Mesothelial cell of epicardium (in vitro differentiated cells): Measurements from ENCODE around the gene DENND4C. TPM values are rescaled to one million over a fixed set of nuclear protein-coding genes. Genes with fewer than 3 reads are reported as not detected.
"Not testable (repeated sequence)": the region's sequence is repeated elsewhere in the genome, so short reads cannot be mapped to it uniquely, and the experiment has no call there.

Experiments
- DNase-seq, 2 experiments: peaks; one replicate each; pipeline ENCODE4 v3.0.0; 2021; ENCODE audit warnings: low spot score in 2 of 2; ENCODE audit not compliant: unreplicated experiment in 2 of 2
- H3K27ac Mint-ChIP-seq: 2 replicates; pipeline ENCODE4 v1.8.0; 2021; ENCODE audit warnings: mixed read lengths
- H3K27me3 Mint-ChIP-seq: 2 replicates; pipeline ENCODE4 v1.8.0; 2021; ENCODE audit warnings: low read depth, mixed read lengths
- H3K36me3 Mint-ChIP-seq: 2 replicates; pipeline ENCODE4 v1.8.0; 2021; ENCODE audit warnings: mixed read lengths
- H3K4me1 Mint-ChIP-seq: 2 replicates; pipeline ENCODE4 v1.8.0; 2021; ENCODE audit warnings: mixed read lengths
- H3K4me3 Mint-ChIP-seq: 2 replicates; pipeline ENCODE4 v1.8.0; 2021; ENCODE audit warnings: mild to moderate bottlenecking, moderate library complexity, mixed read lengths
- H3K9me3 Mint-ChIP-seq: 2 replicates; pipeline ENCODE4 v1.8.0; 2021; ENCODE audit warnings: mixed read lengths
- total RNA-seq: library from RNA; stranded (reverse); gene quantifications from 3 replicates; pipeline ENCODE4 v1.2.1, GENCODE V29; 2021
- TF ChIP-seq, protein P1 (sequence below): fragments of 200-600 bp; sonication (generic); IDR thresholded peaks from one replicate; pipeline ENCODE4 v1.5.0; 2021; ENCODE audit warnings: antibody characterized with exemption; ENCODE audit not compliant: unreplicated experiment

DENND4C gene
- total RNA-seq, 1 donor from 2014 or later = 73.9 TPM

DNA sequence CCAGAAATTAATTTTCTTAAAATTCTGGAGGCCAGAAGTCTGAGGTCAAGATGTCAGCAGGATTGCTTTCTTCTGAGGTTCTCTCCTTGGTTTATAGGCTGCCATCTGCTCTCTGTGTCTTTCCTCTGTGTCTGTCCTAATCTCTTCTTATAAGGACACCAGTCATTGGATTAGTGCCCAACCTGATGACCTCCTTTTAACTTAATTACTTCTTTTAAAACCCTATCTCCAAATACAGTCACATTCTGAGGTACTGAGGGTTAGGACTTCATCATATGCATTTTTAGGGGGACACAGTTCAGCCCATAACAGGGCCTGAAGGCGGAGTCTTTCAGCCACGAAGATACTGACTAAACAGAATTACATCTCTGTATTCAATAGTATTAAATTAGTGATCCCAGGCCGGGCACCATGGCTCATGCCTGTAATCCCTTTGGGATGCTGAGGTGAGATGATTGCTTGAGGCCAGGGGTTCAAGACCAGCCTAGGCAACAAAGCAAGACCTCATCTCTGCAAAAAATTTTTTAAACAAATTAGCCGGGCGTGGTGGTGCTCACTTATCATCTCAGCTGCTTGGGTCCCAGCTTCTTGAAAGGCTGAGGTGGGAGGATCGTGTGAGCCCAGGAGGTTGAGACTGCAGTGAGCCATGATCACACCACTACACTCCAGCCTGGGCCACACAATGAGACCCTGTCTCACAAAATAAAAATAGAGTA lies 155.5 kb downstream of the DENND4C start:
- Mint-ChIP-seq H3K36me3 (no peaks in the 10 kb centered on the region), H3K4me3 (no peak overlapping the region), H3K9me3 (peaks cover 6% of the 10 kb centered on the region), H3K27ac (no peak overlapping the region), H3K27me3 (no peaks in the 10 kb centered on the region), H3K4me1 (peaks cover 13% of the 10 kb centered on the region)
- no peak for DNase-seq
- TF ChIP-seq, protein P1, sequence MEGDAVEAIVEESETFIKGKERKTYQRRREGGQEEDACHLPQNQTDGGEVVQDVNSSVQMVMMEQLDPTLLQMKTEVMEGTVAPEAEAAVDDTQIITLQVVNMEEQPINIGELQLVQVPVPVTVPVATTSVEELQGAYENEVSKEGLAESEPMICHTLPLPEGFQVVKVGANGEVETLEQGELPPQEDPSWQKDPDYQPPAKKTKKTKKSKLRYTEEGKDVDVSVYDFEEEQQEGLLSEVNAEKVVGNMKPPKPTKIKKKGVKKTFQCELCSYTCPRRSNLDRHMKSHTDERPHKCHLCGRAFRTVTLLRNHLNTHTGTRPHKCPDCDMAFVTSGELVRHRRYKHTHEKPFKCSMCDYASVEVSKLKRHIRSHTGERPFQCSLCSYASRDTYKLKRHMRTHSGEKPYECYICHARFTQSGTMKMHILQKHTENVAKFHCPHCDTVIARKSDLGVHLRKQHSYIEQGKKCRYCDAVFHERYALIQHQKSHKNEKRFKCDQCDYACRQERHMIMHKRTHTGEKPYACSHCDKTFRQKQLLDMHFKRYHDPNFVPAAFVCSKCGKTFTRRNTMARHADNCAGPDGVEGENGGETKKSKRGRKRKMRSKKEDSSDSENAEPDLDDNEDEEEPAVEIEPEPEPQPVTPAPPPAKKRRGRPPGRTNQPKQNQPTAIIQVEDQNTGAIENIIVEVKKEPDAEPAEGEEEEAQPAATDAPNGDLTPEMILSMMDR = no peak

DNA sequence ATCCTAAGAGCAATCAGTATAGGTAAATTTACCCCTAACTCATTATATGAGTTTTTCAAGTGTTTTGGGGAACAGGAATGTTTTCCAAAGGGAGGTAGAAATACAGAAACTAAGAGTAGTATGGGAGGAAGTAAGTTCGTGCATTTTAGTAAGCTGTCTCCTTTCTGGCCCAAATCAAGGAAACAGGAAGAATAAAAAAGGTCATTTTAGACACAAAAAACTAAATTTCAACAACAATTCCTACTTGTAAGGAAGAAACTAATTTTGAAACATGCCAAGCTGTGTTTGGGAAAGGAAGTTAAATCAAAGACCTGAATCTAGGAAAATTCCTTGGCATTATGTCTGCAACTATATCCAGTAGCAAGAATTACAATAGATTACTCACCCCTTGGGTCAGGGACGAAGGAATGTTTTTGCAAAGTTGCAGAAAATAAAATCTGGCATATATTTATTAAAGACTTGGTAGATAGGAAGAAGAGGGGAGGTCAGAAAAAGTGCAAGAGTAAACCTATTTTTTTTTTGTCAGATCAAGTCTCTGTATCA lies 156.1 kb downstream of the DENND4C start:
- no peak overlapping the region for H3K4me3 Mint-ChIP-seq
- H3K27ac Mint-ChIP-seq = no peak overlapping the region
- H3K9me3 Mint-ChIP-seq = peaks cover 6% of the 10 kb centered on the region
- H3K27me3 Mint-ChIP-seq = no peaks in the 10 kb centered on the region
- peaks cover 9% of the 10 kb centered on the region for H3K4me1 Mint-ChIP-seq
- no peak for DNase-seq
- TF ChIP-seq, protein P1 = no peak
- H3K36me3 Mint-ChIP-seq = no peaks in the 10 kb centered on the region

DNA sequence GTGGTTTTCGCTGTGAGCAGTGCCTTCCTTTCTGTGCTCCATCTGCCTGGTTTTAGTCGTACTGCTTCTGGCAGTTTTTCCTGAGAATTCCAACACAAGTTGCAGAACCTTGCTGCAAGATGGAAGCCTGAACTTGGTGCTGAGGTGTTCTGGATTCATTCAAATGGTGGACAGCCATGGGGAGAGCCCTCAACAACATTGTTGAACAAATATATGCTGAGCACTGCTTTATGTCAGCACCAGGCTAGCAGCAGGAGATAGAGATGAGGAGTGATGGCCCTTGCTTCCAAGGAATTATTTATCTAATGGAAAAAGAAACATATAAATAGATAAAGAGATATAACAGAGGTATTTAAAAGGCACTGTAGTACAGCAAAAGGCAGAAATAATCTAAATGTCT lies 156.8 kb downstream of the DENND4C start:
- Mint-ChIP-seq H3K4me1 (peaks cover 9% of the 10 kb centered on the region), H3K36me3 (no peaks in the 10 kb centered on the region), H3K27ac (no peak overlapping the region), H3K9me3 (peaks cover 6% of the 10 kb centered on the region), H3K4me3 (no peak overlapping the region), H3K27me3 (no peaks in the 10 kb centered on the region)
- DNase-seq = no peak
- TF ChIP-seq, protein P1 = no peak

DNA sequence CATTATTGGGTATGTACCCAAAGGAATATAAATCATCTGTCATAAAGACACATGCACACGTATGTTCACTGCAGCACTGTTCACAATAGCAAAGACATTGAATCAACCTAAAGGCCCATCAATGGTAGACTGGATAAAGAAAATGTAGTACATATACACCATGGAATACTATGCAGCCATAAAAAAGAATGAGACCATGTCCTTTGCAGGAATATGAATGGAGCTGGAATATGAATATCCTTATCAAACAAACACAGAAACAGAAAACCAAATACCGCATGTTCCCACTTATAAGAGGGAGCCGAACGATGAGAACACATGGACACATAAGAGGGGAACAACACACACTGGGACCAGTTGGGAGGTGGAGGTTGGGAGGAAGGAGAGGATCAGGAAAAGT lies 159.0 kb downstream of the DENND4C start:
- DNase-seq, H3K27me3 Mint-ChIP-seq, H3K4me1 Mint-ChIP-seq, H3K27ac Mint-ChIP-seq, H3K36me3 Mint-ChIP-seq, H3K9me3 Mint-ChIP-seq, H3K4me3 Mint-ChIP-seq: not testable (repeated sequence)

DNA sequence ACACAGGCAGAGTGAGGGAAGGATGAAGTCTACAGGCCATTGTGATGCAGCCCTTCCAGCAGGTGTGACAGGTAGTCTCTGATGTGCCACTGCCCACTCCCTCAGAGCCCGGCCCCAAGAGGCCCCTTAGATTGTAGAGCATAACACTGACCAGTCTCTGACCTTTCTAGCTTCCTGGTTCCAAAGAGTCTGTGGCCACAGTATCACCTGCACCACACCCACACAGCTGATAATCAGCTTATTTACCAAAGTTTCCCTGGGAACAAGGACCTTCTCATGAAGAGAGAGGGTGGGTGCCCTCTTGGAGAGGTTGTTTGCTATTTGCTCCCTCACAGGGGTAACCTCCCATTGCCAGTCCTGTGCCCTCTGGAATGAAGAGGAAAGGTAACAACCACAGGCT lies 167.4 kb downstream of the DENND4C start:
- no peaks in the 10 kb centered on the region for H3K27me3 Mint-ChIP-seq
- peaks cover 3% of the 10 kb centered on the region for H3K36me3 Mint-ChIP-seq
- DNase-seq = no peak
- TF ChIP-seq, protein P1 = no peak
- H3K27ac Mint-ChIP-seq = no peak overlapping the region
- H3K4me3 Mint-ChIP-seq = no peak overlapping the region
- no peaks in the 10 kb centered on the region for H3K4me1 Mint-ChIP-seq
- peaks cover 15% of the 10 kb centered on the region for H3K9me3 Mint-ChIP-seq

DNA sequence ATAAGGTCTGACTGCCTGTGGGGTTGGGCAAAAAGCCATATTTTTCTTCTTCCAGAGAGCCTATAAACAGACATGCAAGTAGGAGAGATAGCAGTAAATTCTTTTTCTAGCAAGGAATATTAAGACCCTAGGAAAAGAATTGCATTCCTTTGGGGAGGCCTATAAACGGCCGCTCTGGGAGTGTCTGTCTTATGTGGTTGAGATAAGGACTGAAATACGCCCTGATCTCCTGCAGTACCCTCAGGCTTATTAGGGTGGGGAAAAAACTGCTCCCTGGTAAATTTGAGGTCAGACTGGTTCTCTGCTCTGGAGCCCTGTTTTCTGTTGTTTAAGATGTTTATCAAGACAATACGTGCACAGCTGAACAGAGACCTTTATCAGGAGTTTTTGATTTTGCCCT lies 172.7 kb downstream of the DENND4C start:
- not testable (repeated sequence) for H3K27me3 Mint-ChIP-seq, H3K27ac Mint-ChIP-seq, H3K4me3 Mint-ChIP-seq, H3K4me1 Mint-ChIP-seq, DNase-seq, H3K36me3 Mint-ChIP-seq
- H3K9me3 Mint-ChIP-seq = peaks cover 25% of the 10 kb centered on the region
